Vagina (tissue), 2 donors: ENCODE results near the gene PKD1.

Experiments used
- CTCF ChIP-seq, 3 experiments: fragments of 450-650 bp in 2 of 3; fragments of 200-600 bp in 1 of 3; sonication (generic) in 1 of 3; IDR thresholded peaks; one replicate each; pipeline ENCODE4 v1.5.1; 2017 to 2019; ENCODE audit warnings: antibody characterized with exemption in 3 of 3, mild to moderate bottlenecking in 2 of 3, moderate library complexity in 2 of 3
- POLR2A ChIP-seq, 2 donors: fragments of 450-650 bp; IDR thresholded peaks; one replicate each; pipeline ENCODE4 v1.6.1; 2017; ENCODE audit warnings: antibody characterized with exemption in 2 of 2, mild to moderate bottlenecking in 2 of 2, moderate library complexity in 2 of 2

GRCh38 chr16:2095315-2095853 is 40.3 kb downstream of the PKD1 start:
- TF ChIP-seq CTCF (IDR thresholded peaks at IDR 0.05) (no peak), POLR2A (IDR thresholded peaks at IDR 0.05) (no peak)
